KMS-11 (cell line): ENCODE data around the gene AUTS2.

Source experiments
- H2AFZ ChIP-seq: fragments of 200-600 bp; sonication (generic); 2 replicates; pipeline ENCODE4 v1.6.1; 2016; ENCODE audit warnings: antibody characterized with exemption, mixed run types, low read depth
- H3K27ac ChIP-seq: fragments of 200-600 bp; sonication (generic); 2 replicates; pipeline ENCODE4 v1.6.1; 2016; ENCODE audit warnings: mild to moderate bottlenecking, mixed run types
- H3K27me3 ChIP-seq: fragments of 200-600 bp; sonication (generic); 2 replicates; pipeline ENCODE4 v1.6.1; 2017; ENCODE audit warnings: mild to moderate bottlenecking, low read depth, mixed run types, moderate library complexity; ENCODE audit not compliant: insufficient read depth
- H3K36me3 ChIP-seq: fragments of 200-600 bp; sonication (generic); 2 replicates; pipeline ENCODE4 v1.6.1; 2017; ENCODE audit warnings: mild to moderate bottlenecking, mixed run types; ENCODE audit not compliant: insufficient read depth
- H3K4me1 ChIP-seq: fragments of 200-600 bp; sonication (generic); 2 replicates; pipeline ENCODE4 v1.6.1; 2016; ENCODE audit warnings: mild to moderate bottlenecking, low read depth, mixed run types; ENCODE audit not compliant: poor library complexity, severe bottlenecking
- H3K4me2 ChIP-seq: fragments of 200-600 bp; sonication (generic); 2 replicates; pipeline ENCODE4 v1.7.0; 2016; ENCODE audit warnings: mild to moderate bottlenecking, mixed run types
- H3K4me3 ChIP-seq: fragments of 200-600 bp; sonication (generic); IDR thresholded peaks from 2 replicates; pipeline ENCODE4 v1.6.1; 2017; ENCODE audit warnings: low read depth, low read length, mixed read lengths; ENCODE audit not compliant: insufficient read depth
- H3K79me2 ChIP-seq: fragments of 200-600 bp; sonication (generic); 2 replicates; pipeline ENCODE4 v1.6.1; 2016; ENCODE audit warnings: low read depth, mixed run types; ENCODE audit not compliant: insufficient read depth
- H3K9ac ChIP-seq: fragments of 200-600 bp; sonication (generic); 2 replicates; pipeline ENCODE4 v1.6.1; 2016; ENCODE audit warnings: mild to moderate bottlenecking, mixed run types
- H4K20me1 ChIP-seq: fragments of 200-600 bp; sonication (generic); 2 replicates; pipeline ENCODE4 v1.6.1; 2016; ENCODE audit warnings: mild to moderate bottlenecking, mixed run types; ENCODE audit not compliant: insufficient read depth
- TF ChIP-seq, protein P1 (sequence below): fragments of 200-600 bp; sonication (generic); conservative IDR thresholded peaks from 2 replicates; pipeline ENCODE4 v1.6.1; 2017; ENCODE audit warnings: low read depth, mild to moderate bottlenecking, antibody characterized with exemption, low read length, moderate library complexity, mixed read lengths

The AUTS2 gene

DNA sequence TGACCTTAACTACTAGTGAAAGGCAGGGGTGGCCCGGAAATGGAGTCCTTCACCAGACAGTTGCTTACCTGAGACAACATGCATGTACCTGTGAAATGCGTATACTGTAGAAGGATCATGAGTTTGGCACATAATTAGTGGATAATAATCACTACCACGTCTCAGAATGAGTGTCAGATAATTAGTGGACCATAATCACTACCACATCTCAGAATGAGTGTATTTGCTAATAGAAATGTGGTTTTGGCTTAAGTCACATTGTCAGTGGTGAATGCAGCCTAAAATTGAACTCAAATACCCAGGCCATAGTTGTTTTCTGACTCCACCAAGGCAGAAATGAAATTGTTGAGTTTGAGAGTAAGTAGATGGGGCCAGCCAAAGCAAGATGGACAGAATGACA lies 1065.4 kb downstream of the AUTS2 start:
- Histone ChIP-seq H3K9ac (no peak overlapping the region), H2AFZ (no peak overlapping the region), H3K27me3 (no peaks in the 10 kb centered on the region), H3K36me3 (no peaks in the 10 kb centered on the region), H3K79me2 (no peaks in the 10 kb centered on the region), H4K20me1 (no peaks in the 10 kb centered on the region), H3K4me2 (no peak overlapping the region), H3K4me1 (peaks cover 5% of the 10 kb centered on the region), H3K4me3 (no peak overlapping the region), H3K27ac (no peak overlapping the region)
- TF ChIP-seq, protein P1, sequence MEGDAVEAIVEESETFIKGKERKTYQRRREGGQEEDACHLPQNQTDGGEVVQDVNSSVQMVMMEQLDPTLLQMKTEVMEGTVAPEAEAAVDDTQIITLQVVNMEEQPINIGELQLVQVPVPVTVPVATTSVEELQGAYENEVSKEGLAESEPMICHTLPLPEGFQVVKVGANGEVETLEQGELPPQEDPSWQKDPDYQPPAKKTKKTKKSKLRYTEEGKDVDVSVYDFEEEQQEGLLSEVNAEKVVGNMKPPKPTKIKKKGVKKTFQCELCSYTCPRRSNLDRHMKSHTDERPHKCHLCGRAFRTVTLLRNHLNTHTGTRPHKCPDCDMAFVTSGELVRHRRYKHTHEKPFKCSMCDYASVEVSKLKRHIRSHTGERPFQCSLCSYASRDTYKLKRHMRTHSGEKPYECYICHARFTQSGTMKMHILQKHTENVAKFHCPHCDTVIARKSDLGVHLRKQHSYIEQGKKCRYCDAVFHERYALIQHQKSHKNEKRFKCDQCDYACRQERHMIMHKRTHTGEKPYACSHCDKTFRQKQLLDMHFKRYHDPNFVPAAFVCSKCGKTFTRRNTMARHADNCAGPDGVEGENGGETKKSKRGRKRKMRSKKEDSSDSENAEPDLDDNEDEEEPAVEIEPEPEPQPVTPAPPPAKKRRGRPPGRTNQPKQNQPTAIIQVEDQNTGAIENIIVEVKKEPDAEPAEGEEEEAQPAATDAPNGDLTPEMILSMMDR = no peak

DNA sequence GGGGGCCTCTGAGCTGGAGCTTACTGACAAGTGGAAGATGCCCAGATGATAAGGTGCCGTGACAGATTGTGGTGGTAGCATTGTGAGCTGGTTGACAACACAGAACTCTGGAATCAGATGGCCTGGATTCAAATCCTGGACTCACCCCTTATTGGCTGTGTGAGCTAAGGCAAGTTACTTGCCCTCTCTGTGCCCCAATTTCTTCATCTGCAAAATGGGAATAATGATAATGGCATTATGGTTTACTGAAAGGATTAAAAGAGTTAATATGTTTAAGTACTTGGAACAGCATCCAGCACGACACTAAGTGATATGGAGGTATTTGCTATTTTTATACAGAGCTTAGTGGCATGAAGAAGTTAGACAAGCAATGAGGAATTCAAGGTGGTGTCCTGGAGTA lies 1067.7 kb downstream of the AUTS2 start:
- Histone ChIP-seq H3K4me2 (no peak overlapping the region), H3K79me2 (no peaks in the 10 kb centered on the region), H2AFZ (no peak overlapping the region), H3K36me3 (no peaks in the 10 kb centered on the region), H4K20me1 (no peaks in the 10 kb centered on the region), H3K9ac (no peak overlapping the region), H3K27me3 (no peaks in the 10 kb centered on the region), H3K27ac (no peak overlapping the region), H3K4me3 (no peak overlapping the region), H3K4me1 (peaks cover 8% of the 10 kb centered on the region)
- TF ChIP-seq, protein P1 = no peak

DNA sequence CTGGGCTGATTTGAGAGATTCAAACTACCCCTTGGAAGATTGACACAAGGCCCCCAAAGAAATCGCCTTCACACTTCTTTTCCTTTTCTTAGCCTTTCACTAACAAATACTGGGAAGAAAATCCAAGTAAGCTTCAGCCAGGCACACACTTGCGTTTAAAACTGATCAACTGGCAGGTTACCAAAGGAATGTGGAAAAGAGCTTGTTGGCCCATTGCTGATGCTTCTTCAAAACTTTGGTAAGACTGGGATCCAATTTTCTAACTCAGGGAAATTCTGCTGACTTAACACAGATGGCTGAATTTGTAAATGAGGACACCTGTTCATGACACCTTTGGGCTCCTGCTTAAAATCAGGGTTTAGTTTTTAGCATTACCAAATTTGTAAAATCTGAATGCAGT lies 1069.1 kb downstream of the AUTS2 start:
- no peak overlapping the region for H3K9ac ChIP-seq
- peaks cover 8% of the 10 kb centered on the region for H3K4me1 ChIP-seq
- H3K4me3 ChIP-seq = no peak overlapping the region
- H3K27ac ChIP-seq = no peak overlapping the region
- H4K20me1 ChIP-seq = no peaks in the 10 kb centered on the region
- TF ChIP-seq, protein P1 = no peak
- H3K4me2 ChIP-seq = no peak overlapping the region
- H3K79me2 ChIP-seq = no peaks in the 10 kb centered on the region
- no peak overlapping the region for H2AFZ ChIP-seq
- no peaks in the 10 kb centered on the region for H3K36me3 ChIP-seq
- H3K27me3 ChIP-seq = no peaks in the 10 kb centered on the region

DNA sequence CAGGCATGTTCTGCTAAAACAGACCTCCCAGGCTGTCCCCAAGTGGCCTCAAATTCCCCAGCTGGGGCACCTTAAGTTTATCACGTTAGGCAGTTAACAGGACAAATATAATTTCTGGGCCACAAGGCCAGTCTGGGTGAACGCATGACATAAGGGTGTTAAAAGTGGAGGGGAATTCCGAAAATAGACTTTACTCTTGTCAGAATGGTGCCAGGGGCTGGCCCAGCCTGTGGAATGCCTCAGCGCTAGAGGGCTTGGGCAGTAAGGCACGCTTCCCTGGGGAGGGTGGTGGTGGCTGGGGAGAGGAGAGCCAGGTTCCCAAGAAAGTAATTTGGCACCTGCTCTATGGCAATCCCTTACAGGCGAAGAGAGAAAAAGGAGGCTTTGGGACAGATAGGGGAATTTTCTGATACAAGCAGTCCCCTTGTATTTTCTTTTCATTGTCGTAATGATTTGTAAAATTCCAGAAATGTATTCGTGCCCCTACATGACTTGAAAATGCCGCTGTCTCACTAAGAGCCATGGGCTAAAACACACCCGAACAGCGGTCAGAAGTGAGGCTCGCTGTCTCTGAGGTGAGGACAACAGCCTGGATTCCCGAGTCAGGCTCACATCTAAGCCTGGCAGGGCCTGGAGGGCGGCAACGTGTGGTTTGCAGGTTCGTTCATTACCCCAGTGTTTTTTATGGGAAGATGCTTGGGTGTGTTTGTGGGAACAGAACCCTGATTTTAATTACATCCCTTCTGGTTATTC lies 1070.5 kb downstream of the AUTS2 start:
- TF ChIP-seq, protein P1 = no peak
- H3K4me3 ChIP-seq = no peak overlapping the region
- no peak overlapping the region for H2AFZ ChIP-seq
- H3K4me1 ChIP-seq = peaks cover 8% of the 10 kb centered on the region
- H3K27ac ChIP-seq = no peak overlapping the region
- H3K4me2 ChIP-seq = no peak overlapping the region
- no peaks in the 10 kb centered on the region for H3K27me3 ChIP-seq
- no peak overlapping the region for H3K9ac ChIP-seq
- no peaks in the 10 kb centered on the region for H3K36me3 ChIP-seq
- H3K79me2 ChIP-seq = no peaks in the 10 kb centered on the region
- no peaks in the 10 kb centered on the region for H4K20me1 ChIP-seq
